HCT116 (cell line): ENCODE measurements around the gene BCKDK.

Experiments used
- CTCF ChIP-seq, 3 experiments: fragments of 200-600 bp in 1 of 3; sonication (generic) in 1 of 3; IDR thresholded peaks in 2 of 3; conservative IDR thresholded peaks in 1 of 3; 2 replicates each; pipeline ENCODE4 v1.5.1; 2012 to 2017; ENCODE audit warnings: low read depth in 2 of 3, low read length in 2 of 3, antibody characterized with exemption in 1 of 3, borderline replicate concordance in 1 of 3, control low read depth in 1 of 3, mild to moderate bottlenecking in 1 of 3, mixed read lengths in 1 of 3, mixed run types in 1 of 3, moderate library complexity in 1 of 3; ENCODE audit not compliant: insufficient read depth in 1 of 3
- ELF1 ChIP-seq: IDR thresholded peaks from 2 replicates; pipeline ENCODE4 v1.6.1; 2012; ENCODE audit warnings: low read depth, borderline replicate concordance
- EZH2 ChIP-seq: fragments of 200-600 bp; sonication (generic); IDR thresholded peaks from 2 replicates; pipeline ENCODE4 v1.6.1; 2017; ENCODE audit warnings: antibody characterized with exemption, mixed run types
- MAX ChIP-seq: IDR thresholded peaks from 2 replicates; pipeline ENCODE4 v1.6.1; 2012
- POLR2A ChIP-seq: IDR thresholded peaks from 2 replicates; pipeline ENCODE4 v1.7.0; 2011; ENCODE audit warnings: borderline replicate concordance; ENCODE audit not compliant: insufficient read depth, insufficient read length; ENCODE audit errors: extremely low read depth
- RAD21 ChIP-seq: IDR thresholded peaks from 2 replicates; pipeline ENCODE4 v1.6.1; 2012; ENCODE audit warnings: low read depth, mild to moderate bottlenecking
- REST ChIP-seq: IDR thresholded peaks from 2 replicates; pipeline ENCODE4 v1.6.1; 2012; ENCODE audit warnings: low read depth
- SIN3A ChIP-seq: IDR thresholded peaks from 2 replicates; pipeline ENCODE4 v1.6.1; 2012; ENCODE audit warnings: low read depth
- SP1 ChIP-seq: IDR thresholded peaks from 2 replicates; pipeline ENCODE4 v1.6.1; 2012; ENCODE audit warnings: low read depth
- TCF7L2 ChIP-seq: IDR thresholded peaks from 2 replicates; pipeline ENCODE4 v1.7.0; 2011; ENCODE audit warnings: borderline replicate concordance, inconsistent platforms; ENCODE audit not compliant: insufficient read depth, insufficient read length; ENCODE audit errors: extremely low read depth

GRCh38 chr16:31131416-31131815 is 23.2 kb downstream of the BCKDK start:
- TF ChIP-seq MAX (no peak), POLR2A (no peak), TCF7L2 (no peak), REST (no peak), CTCF (IDR thresholded peaks at IDR 0.05 in 2 of 3, conservative IDR thresholded peaks at IDR 0.05 in 1 of 3; ENCODE audit: borderline replicate concordance in 1 of 3, insufficient read depth in 1 of 3, low read depth in 2 of 3, low read length in 2 of 3) (no peak), EZH2 (no peak), ELF1 (no peak), SIN3A (no peak), RAD21 (no peak), SP1 (no peak)
